Measurements from ENCODE around the gene OMP.

Gene OMP

DNA sequence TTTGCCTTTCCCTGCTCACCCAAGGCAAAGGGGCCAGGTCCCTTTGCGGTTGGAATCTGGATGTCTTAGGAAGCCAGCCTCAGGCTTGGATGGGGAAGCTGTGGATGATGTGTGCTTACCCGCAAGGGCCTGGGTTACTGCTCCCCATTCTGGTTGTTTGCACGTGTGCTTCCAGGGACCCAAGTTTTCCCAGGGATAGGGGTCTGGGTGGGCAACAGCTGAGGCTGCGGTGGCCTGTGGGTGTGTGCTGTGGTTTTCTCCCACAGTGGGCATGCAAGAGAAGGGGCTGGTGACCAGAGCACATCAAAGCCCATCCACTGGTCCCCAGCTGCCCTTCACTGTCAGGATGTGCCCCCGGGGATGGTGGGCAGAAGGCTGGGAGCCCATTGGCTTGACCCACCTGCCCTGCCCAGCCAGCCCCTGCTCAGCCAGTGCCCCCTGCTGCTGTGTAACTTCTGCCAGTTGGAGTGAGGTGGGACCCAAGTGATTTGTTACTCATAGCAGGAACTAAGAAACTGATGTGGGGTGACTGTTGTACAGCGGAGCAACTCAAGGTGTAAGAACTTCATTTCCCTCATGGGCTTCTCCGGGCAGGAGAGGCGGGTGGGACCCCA, 32.6 kb upstream of the OMP start:
- DNase-seq = no peak

DNA sequence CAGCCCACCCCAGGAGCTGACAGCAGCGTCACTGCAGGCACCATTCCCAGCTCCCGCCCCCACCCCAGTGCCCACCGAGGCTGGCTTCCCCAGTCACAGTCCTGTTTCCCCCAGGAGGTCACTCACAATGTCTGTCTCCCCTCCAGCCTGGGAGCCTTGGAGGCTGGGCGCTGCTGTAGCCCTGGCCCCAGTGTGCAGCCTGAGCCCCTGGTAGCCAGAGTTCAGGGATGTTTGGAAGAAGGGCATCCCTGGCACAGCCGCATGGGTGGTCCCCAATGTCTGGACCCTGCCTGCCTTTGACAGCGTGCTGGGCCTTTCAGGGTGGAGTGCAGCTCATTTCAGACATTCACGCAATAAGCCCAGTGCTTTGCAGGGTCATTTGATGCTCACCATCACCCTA, 31.6 kb upstream of the OMP start:
- no peak for DNase-seq

DNA sequence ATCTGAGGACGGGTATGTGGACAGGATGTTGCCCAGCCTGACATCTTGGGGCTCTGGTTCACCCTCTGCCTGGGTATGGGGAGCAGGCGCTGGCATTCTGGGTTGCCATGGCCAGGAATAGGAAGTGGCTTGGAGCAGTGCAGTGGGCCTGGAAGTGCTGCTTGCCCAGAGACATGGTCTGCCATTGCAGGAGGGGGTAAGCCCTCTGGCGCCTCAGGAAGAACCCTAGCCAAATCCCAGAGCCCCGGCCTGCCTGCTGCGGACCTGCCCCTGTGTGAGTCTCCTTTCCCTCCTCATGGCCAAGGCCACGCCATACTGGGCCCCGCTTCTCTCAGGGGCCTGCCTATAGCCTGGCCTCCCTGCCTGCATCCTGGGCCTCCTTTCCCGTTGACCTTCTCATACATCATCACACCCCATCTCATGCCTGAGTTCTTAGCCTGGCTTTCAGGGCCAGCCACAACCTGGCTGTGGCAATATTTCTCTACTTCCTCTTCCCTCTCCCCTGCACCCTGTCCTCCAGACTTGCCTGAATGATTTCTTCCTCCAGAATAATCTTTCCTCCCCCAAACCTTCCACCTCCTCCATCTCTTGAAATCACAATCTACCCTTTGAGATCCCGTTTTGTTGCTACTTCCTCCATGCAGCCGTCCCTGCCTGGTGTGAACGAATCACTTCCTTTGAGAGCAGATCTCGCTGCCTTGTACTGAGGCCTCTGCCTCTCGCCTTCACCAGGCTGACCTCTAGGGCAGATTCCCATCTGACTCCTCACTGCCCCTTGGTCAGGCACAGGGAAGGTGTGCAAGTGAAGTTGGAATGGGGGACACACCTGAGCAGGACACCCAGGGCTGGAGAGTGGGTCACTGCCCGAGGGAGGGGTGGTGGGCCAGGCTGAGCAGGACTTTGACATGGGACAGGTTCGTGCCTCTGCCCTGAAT, 30.7 kb upstream of the OMP start:
- no peak for DNase-seq

DNA sequence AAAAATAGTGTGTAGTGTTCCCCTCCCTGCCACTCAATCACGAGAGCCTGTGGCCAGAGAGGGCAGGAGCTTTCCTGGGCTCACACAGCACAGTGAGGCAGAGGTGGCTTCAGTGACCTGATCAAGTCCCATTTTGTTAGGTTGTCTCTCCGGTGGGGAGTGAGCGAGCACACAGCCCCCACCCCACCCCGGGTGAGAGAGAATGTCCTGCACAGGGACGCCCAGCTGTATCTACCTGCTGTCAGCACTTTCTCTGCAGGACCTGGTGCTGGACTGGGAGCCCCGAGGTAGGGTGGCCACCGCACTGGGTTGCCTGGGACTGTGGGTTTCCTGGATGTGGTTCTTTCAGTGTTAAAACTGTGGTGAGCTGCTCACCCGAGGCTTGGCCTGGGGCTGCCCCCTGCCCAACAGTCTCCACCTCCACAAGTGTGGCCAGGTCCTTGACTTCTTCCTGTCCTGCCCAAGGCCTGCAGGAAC, 29.8 kb upstream of the OMP start:
- DNase-seq = no peak

DNA sequence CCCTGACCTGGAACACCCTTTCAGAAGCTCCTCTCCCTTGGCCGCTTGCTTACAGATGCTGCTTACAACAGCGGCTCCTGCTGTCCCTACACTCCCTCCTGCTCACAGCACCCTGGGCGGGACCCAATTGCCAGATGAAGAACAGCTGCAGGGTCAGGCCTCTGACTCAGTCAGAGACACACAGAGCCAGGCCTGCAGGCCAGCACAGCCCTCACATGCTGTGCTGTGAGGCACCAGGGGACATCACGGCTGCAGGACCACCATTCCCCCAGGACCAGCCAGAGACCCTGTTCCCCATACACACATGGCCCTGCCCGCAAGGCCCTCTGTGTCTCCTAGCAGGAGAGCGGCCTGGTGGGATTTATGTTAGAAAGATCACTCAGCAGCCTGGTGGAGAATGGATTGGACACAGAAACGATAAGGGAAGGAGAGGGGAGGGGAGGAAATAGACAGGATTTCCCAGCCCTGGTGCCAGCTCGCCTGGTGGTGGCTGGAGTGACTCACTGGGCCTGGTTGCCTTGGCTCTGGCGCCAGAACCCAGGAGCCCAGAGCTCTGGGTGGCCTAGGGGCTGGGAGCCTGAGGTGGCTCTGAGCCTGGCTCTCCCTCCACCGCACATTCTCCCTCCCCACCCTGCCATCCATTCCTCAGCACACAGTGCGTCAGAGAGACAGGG, 29.2 kb upstream of the OMP start:
- DNase-seq = no peak

DNA sequence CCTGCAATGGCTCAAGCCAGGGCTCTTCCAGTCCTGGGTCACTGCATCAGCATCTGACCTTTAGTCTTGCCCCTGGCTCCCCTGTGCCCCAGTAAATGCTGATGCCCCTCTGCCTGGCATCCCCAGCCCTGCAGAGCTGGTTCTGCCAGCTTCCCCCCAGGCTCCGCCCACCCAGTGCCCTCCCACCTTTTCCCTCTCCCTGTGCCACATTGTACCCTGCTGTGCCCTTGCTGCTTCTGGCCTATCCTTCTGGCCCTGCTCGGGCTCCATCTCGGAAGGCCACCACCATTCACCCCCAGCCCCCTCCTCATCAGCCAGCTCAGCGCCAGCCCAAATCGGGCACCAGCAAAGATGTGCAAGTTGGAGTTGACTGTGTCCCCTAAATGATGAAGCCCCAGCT, 28.4 kb upstream of the OMP start:
- DNase-seq = no peak

DNA sequence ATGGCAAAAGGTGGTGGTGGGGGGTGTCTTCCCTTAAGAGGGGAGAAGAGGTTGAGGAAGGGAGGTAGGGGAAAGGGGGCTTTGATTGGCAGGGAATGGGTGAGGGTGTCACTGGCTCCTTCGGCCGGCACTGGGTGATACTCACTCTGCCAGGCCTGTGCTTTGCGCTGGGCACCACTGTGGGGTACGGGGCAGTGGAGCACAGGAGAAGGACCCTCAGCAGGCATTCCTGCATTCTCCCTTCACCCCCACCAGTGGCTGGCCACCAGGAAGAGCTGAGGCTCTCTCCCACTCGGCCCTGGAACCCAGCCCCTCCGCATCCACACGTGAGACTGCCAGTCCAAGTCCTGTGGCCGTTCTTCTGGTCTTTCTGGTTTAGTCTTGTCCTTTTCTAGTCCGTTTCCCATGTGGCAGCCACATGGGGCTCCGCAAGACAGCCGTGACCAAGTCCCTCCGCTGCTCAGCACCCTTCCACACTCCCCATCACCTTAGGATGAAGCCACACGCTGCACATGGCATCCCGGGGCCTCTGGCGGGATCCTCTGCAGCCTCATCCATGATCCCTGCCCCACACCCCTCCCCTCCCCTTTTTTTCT, 27.9 kb upstream of the OMP start:
- no peak for DNase-seq

DNA sequence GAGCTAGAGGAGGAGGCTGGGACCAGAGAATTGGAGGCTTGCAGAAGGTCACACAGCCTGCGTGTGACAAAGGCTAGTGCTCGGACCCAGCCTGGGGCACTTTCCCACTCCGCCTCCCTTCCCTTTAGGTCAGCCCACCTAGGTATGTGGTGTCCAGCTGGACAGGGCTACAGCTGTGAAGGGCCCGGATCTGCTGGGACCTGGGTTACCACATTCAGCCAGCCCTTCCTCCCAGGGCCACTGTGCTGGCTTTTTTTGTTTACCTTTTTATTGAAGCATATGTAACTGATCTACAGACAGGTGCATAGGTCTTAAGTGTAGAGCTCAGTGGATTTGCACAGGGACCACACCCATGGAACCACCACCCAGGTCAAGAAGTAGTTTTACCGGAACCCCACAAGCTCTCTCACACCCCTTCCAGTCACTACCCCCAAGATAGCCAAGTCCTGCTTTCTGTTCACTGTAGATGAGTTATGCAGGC, 27.2 kb upstream of the OMP start:
- DNase-seq = no peak

DNA sequence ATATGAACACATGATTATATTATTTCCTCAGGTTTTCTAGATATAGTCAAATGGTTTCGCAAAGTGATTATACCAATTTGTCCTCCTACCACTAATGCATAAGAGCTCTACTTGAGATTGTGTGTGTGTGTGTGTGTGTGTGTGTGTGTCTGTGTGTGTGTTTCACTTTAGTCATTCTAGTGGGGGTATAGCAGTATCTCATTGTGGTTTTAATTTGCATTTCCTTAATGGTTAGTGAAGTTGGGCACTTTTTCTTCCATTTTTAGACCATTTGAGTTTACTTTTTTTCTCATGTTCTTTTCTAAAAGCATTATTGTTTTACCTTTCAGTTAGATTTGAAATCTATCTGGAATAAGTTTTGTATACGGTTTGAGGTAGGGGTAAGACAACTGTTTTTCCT, 23.0 kb upstream of the OMP start:
- no peak for DNase-seq

DNA sequence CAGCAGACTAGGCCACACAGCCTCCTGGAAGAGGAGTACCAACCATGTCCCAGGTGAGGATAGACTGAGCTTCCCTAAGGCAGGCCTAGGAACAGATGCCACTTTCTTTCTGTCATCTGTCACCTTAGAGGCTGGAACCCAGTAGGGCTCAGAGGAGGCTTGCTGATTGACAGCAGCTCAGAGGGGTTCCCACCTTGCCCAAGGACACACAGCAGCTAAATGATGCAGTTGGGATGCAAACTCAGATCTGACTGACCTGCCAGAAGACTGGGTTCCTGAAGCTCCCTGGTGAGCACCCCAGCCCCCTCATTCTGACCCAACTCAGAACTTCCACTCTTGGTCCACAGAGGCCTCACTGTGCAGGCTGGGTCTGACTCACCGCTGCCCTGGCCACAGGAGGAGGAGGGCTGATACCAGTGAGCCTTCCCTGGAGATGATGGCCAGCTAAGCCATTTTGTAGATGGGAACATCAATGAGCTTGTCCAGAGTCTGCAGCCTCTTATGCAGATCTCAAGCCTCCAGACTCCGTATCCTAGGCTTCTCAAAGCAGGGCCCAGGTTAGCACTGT, 21.9 kb upstream of the OMP start:
- DNase-seq = no peak

DNA sequence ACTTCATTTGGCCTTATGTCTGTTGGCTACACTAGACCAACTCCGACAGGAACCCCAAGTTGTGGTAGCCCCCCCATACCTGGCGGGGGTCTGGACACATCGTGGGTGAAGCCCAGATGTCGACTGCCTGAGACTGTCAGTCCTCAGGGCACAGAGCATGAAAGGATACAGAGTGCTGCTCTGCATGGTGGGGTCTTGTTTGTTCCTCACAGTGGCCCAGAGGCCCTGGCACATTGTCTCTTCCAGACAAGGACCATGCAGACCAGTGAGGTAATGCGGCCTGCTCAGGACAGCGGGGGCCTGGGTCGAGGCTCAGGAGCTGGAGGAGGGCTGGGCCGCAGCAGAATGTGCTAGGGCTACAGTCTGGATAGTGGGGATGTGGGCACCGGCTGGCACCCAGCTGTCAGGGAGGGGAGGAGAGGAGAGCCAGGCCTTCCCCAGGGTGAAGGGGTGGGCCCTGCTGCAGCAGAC, 21.2 kb upstream of the OMP start:
- DNase-seq = no peak

DNA sequence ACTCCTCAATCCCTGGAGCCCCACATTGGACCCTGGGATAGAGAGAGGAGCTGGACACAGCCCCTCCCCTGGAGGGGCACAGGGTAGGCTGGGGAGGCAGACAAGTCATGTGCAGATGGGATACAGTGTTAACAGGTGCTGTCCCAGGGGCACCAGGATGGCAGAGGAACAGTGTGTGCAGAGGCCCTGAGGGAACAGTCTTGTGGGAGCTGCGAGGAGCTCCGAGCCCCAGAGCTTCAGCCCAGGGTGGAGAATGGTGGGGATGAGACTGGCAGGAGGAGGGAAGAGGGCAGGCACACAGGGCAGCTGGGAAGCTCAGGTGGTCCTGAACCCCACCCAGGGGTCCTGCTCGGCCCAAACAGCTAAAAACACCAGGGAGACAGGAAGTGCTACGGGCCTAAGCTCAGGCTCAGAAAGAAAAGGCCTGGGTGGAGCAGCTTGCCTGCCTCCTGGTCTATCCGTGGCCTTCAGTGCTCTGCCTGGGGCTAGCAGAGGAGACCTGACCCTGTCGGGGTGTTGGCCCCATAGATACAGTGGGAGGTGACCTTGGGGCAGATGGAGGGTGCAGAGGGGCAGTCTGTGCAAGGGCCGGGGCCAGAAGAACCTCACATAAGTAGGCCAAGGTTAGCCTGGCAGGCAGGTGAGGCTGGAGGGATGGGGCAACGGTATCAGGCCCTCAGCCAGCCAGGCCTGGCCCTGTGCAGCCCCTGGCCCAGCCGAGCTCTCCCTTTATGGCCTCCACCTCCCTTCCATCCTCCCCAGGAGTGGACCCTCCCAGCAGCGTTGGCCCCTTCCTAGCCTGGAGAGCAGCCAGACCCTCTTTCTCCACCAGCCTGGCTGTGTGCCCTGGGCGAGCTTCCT, 20.4 kb upstream of the OMP start:
- no peak for DNase-seq

DNA sequence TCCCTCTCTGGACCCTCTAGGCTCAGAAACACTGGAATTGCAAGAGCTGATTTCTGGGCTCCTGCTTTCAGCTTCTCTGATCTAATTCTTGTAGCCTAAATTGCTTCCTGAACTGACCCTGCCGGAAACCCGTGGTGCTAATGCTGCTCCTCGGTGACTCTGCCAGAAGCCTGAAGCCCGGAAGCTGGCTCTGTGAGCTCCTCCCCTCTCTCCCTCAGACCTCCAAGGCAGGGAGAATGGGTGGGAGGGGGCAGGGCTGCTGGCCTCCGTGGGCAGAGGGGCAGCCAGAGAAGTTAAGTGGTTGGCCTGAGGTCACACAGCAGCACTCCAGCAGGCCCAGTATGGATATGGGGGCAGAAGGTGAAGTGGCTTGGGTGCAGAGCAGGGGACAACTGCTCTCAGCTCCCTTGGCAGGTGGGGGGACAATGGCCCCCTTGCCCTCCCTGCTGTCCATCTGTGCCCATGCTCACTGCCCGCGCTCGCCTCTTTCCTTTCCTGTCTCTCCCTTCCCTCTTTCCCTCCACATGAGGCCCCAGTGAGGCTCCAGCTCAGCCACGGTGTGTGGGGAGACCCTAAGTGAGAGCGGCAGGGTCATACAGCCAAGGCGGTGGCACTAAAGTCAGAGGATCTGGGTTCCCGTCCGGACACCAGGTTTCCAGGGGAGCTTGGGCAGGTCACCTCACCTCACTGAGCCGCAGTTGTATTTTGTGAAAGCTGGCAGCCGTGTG, 19.6 kb upstream of the OMP start:
- DNase-seq = peak; percentile 36

DNA sequence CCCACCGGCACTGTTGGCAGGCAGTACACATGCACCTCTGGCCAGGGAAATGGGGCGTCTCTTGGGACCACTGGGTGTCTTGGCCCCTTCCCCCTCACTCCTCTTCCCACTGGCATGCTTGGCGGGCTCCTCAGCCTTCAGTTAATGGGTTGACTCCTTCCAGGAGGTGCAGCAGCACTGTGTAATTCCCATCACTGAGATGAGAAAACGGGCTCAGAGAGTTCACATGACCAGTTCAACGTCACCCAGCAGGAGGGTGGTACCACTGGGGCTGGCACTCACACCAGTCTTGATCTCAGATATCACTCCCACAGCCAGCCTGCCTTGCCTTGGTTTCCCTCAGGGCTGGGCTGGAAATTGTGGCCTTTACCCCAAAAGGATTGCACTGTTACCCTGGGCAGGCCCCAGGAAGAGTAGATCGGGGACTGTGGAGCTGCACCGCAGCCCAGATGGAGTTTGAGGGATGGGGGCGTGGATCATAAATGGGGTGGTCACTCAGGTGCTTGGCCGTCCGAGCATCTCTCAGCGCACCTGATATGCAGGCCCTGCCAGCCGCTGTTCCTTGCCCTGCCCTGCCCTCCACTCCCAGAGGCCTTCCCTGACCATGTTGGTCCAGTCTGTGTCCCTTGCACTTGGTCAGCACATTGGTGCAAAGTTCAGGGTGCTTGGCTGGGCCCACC, 18.9 kb upstream of the OMP start:
- no peak for DNase-seq

DNA sequence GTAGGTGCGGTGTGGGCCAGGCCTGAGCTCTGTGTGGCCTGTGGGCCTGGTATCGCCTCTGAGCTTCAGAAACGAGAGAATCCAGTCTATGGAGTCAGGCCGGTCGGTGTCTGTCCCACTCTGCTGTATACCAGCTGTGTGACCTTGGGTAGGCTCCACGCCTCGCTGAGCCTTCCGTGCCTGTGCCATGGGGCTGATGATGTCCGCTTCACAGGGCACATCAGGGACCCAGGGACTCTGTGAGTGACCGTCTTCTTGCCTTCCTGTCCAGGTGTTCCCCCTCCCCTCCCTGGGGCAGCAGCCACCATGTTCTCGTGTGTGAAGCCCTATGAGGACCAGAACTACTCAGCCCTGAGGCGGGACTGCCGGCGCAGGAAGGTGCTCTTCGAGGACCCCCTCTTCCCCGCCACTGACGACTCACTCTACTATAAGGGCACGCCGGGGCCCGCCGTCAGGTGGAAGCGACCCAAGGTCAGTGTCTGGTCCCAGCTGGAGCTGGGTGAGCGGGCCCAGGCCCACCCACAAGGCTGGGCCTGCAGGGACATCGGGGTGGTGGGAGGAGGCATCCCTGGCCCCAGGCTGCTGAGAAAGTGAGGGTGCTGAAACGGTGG, 18.0 kb upstream of the OMP start:
- DNase-seq = no peak

DNA sequence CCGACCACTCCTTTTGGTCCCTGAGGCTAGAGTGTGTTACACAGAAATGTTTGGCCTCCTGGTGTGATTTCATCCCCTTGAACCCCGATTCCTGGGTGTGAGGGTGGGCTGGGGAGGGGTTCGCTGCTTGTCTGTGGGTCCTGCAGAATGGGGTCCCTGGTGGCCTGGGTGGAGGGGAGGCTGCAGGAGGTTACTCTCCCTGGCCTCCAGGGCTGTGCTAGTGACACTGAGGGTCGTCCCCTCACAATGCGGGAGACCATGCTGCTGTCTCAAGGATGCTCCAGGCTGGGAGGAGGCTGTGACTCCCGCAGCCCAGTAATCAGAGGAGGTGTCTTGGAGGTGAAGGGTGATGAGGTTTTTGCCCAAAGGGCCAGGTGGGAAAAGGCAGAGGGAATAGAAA, 17.0 kb upstream of the OMP start:
- DNase-seq = no peak

DNA sequence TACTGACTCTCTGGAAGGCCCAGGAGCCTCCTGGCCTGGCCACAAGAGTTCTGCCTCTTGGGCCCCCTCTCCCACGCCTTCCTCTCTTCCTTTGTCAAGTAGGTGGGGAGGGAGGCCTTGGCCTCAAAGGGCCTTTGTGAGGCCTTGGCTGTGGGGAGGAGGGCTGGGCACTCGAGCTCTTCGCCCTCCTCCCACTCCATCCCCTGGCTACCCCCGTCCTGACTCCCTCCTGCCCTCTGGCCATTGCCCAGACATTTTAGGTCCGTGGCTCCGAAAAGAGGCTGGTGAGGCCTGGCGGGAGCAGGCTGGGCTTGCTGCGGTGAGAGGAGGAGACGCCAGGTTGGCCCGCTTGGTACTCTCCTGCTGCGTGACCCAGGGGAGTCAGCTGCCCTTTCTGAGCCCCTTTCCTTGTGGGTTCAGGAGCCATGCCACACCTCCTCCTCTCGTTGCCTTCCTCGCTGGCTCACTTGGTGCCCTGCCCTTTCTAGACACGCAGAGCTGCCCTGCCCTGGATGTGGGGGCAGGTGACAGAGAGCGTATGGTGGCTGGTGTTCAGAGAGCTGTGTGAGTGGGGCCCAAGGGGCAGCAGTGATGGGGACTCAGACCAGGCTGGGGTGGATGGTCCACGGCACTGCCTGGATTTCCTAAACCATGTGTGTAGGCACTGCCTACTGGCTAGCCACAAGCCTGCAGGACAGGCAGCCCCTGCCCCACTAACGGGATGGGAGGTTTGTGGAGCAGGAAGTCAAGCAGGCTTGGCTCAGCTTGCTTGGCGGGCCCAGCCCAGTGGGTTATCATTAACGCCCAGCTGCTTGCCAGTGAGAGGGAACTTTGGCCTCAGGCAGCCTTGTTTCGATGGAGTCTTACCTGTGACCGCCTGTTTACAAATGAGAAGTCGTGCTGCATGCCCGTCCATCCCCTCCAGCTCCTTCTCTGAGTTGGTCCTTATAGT, 15.8 kb upstream of the OMP start:
- DNase-seq = no peak

DNA sequence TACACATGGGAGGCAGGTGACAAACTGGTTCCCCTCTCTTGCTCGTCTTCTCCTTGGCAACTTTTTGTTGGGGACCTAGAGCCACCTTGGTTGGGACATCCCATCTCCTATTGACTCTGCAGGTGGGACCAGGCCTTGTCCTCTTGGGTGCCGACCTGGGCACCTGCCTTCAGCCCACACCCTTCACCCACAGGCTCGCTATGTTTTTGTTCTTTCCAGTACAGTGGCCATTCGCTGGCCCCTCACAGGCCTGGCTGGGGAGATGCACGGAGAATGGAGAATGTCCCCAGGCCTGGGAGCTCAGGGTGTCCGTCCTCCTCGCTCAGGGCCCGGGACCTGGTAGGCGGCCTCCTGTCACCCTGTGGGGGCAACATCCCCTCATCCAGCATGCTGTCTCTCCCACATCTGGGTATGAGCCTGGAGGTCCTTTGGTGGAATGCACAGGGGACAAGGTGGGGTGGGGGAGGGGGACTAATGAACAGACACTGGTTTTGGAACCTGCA, 14.9 kb upstream of the OMP start:
- DNase-seq = no peak
